Measurements from ENCODE around the gene PHF2.

Gene PHF2

DNA sequence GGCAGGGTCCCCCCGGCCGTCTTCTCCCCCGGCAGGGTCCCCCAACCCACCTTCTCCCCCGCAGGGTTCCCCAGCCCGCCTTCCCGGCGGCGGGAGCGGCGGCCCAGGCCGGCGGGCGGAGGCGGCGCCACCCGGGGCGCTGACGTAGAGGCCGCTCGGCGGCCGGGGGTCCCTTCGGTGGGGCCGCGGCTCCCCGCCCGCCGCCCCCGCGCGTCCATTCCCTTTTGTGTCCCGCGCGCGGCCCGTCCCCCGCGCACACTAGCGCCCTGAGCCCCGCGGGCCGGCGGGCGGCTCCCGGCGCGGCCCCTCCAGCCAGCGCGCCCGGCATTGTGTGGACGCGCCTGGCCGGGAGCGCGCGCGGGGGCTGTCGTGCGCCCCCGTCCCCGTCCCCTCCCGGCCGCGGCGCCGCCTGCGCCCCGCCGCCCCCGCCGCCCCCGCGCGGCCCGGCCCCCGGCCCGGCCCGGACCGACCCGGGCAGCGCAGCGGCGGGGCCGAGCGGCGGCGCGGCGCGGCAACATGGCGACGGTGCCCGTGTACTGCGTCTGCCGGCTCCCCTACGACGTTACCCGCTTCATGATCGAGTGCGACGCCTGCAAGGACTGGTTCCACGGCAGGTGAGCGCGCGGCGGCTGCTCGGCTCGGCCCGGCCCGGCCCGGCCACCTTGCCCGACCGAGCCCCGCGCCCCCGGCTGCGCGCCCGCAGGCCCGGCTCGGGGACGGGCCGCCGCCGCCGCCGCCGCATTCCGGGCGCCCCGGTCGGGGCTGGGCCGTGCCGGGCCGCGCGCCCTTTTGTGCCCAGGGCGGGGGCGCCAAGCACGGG lies at the start of gene PHF2:
TSS of gene PHF2 (plus strand) at position 327 of the 820 bp plus-strand sequence. CDS start at position 517, 190 bp downstream.
- no peak for DNase-seq (ENCODE audit: low spot score)

DNA sequence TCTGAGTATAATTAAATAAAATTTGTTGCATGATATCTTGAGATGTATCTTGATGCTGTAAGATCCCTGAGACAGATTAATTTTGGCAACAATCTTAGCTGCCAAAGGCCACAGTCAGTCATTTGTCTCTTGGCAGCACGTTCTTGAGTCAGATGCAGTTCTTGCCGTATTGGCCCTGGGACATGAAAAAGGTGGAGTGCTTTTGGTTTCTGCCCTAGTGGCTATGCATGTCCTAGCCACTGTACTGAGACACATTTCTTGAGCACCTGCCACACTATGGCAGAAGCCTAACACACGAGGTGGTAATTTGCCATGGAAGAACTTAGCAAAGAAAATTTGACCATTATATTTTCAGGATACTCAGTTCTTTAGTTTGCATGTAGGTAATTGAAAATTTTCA lies 45.0 kb upstream of the PHF2 start:
- no peak for DNase-seq (ENCODE audit: low spot score)

DNA sequence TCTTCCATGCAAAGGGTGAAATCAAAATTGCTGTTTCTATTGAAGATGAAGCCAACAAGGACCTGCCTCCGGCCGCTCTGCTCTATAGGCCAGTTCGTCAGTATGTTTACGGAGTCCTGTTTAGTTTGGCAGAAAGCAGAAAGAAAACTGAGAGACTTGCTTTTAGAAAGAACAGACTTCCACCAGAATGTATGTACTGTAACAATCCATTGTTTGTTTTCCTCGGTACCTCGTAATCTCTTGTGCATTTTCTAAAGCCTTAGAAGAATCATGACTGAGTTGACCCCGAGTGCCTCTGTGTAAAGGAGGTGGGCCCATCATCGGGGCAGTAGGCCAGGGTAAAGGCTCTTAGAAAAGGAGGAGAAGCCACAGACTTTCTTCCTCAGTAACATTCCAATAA lies 44.2 kb upstream of the PHF2 start:
- no peak for DNase-seq (ENCODE audit: low spot score)

DNA sequence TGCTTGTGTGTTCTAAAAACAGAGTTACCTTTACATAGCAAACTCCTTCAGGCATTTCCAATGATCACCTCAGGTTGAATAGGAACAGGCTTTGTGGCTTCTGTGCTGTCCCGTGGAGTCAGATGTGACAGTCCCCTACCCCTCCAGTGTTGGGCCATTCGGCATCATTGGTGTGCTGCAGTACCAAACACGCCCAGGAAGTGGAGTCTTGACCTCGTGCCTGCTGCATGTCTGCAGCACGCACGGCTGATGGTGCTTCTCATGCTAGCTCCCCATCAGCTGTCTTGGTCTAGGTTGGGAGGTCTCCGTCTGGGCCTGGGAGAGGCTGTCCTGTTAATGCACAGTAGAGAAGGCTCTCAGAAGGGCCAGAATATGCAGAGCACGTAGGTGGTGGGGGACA lies 42.5 kb upstream of the PHF2 start:
- no peak for DNase-seq (ENCODE audit: low spot score)

DNA sequence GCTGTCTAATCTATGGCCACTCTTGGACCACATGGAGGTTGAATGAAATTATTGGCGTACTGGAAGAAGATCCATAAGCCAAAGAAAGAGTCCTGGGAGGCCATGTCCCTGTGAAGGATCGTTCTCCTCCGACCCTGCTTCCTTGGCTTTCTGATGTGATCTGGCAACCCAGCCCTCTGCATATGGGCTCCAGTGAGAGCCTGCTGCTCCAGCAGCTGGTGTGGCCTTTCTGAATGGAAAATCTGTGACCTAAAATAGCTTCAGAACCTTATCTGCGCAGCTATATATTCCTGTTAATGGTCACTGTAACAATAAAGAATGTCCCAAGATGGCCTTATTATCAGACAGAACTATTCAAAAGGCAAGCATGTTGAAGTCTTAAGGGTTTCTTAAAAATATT lies 40.2 kb upstream of the PHF2 start:
- no peak for DNase-seq (ENCODE audit: low spot score)

DNA sequence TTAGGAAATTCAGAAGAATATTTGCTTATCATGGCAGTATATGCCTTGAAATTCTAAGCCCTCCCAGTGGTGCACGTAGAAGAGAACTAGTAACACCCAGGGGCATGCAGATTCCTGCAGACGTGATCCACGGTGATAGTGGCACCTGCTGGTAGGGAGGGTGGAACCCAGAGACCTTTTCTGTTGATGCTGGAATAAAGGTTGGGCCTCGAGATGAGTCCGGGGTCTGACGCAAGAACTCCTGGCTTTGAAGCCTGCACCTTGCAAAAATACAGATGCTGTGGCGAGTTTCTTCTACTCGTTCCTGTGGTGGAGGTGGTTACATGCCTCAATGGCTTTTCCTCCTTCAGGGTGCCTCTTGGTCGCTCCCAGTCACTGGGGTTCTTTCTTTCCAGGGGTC lies 39.5 kb upstream of the PHF2 start:
- no peak for DNase-seq (ENCODE audit: low spot score)

DNA sequence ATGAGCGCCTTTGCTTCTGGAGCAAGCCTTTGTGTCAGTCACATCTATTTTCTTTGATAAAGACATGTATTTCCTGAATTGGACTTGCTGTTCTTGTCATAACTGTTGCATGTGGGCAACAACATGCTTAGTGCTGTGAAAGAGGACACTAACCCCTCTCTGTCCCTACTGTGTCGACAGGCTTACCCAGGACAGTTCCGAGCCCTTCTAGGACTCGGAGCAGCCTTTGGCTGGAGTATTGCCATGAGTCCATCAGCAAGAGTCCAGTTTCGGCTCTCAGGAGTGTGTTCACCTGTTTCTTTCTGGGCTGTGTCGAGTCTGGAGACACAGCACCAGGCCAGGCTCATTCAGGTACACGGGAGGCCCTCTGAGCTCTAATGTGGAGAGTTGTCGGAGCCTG lies 36.1 kb upstream of the PHF2 start:
- DNase-seq (ENCODE audit: low spot score): no peak

DNA sequence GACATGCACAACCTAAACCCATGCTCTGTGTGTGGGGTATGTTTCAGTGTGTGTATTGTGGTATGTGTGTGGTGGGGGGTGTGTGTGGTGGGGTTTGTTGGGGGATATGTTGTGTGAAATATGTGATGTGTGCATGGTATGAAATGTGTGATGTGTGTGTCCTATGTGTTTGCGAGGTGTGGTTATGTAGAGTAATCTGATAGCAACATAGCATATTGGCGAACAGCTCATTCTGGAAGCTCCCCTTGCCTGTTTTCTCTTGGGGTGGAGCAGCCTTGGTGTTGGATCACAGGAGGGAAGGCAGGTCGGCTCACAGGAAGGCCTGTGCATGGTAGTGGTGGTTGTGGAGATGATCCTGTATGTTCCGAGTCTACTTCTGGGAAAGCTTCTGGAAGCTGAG lies 35.4 kb upstream of the PHF2 start:
- DNase-seq (ENCODE audit: low spot score): no peak

DNA sequence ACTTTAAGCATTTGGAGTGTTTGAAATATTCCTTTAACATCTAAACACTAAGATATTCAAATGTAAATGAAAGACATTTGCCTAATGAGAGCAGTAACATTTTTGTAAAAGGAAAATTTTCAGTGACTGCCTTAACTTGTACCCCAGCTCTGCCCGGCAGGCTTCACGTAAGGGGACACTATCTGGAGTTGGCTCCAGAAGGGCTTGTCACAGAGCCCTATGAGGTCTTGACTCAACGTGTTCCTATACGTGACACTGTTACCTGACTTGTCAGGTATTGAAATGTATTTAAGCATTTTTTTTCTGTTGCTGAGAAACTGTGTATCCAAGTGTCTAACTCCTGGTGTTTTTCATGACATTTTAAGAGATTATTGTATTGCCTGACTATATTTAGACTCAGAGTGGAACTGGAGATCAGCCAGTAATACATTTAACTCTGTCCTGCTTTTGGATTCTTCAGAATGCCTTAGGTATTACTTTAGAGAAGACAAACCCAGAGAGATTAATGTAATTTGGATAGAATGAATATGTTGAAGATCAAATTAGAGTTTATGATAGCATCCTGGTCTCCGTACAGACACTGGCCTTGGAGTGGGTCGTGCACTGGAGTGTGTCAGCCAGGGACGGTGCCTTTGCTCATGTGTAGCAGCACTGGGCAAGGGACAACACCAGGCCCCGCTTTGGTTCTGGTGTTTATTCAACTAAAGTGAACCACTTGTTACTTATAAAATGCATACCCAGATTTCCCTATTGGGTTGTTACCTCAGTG lies 34.6 kb upstream of the PHF2 start:
- no peak for DNase-seq (ENCODE audit: low spot score)

DNA sequence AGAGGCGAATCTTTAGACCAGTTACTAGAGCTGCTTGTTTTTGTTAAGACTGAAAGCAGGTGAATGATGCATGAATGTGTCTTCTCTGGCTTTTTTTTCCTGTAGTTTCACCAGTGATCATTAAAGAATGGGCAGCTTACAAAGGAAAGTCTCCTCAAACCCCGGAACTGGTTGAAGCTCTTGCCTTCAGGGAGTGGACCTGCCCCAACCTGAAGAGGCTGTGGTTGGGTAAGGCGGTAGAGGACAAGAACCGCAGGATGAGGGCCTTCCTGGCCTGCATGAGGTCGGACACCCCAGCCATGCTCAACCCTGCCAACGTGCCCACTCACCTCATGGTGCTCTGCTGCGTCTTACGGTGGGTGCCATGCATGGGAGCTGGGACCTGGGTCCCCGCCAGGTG lies 33.3 kb upstream of the PHF2 start:
- no peak for DNase-seq (ENCODE audit: low spot score)

DNA sequence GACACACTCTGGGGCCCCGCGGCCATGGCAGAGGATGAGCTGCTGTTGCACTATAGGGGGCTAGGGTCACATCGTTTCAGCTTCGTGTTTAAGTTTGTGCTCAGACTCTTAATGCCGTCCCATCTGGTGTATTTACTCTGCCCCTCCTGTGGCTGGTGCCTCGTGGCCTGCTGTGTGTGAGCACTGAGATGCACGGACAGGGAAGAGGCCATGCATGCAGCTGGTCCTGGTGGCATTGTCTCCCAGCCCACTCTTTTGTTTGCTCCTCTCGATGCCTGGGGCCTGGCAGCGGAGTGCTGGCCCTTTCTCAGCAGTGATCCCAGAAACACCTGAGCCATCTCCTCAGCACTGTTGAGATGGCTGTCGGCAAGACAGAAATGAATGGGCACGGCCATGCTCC lies 30.0 kb upstream of the PHF2 start:
- no peak for DNase-seq (ENCODE audit: low spot score)

DNA sequence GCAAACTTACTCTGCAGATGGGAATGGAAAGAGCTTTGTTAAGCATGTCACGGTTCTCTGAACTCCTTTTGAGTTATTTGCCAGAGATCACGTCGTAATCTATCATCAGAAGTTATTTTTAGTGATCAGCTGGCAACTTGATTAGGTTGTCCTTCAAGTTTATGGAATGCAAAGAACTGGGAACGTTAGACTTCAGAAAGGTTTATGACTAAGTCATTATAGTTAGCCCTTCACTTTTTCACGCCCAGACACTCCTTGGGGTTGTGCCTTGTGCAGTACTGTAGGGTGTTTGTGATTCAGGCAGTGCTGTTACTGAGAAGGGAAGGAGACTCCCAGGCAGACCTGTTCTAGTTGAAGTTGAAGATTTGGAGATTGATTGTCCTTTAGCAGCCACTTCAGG lies 26.8 kb upstream of the PHF2 start:
- no peak for DNase-seq (ENCODE audit: low spot score)

DNA sequence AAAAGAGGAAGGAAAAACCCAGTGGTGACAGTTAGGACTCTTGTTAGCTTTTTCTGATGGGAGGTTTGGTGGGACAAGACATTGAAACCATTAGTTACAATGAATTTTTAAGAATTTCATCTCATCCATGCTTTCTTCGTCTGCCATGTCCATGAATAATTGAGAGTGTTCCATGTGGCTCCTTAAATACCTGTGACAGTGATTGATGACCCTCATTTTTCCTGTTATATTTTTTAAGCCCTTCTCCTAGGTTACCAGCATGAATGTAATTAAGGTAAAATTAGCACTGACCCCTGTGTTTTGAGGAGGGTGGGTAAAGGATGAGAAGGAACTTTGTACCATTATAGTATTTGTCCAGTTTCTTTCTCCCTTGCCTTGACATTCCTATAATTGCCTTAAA lies 23.5 kb upstream of the PHF2 start:
- no peak for DNase-seq (ENCODE audit: low spot score)

DNA sequence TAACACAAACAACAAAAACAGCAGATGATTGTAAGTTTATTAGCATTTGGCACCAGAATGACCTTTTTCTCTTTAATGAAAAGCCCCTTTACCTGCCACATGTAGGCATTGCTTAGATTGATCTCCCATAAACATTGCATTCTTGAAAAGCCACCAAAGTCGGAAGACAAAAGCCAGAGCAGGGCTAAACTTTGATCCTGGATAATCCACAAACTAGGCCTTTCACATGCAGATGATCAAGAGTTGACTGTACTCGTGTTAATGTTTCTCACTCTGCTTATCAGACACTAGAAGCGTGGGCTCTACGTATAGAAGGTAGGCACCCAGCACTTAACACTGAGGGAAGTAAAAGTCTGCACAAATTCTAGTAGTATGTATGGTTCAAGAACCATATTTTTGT lies 21.0 kb upstream of the PHF2 start:
- DNase-seq (ENCODE audit: low spot score): no peak

DNA sequence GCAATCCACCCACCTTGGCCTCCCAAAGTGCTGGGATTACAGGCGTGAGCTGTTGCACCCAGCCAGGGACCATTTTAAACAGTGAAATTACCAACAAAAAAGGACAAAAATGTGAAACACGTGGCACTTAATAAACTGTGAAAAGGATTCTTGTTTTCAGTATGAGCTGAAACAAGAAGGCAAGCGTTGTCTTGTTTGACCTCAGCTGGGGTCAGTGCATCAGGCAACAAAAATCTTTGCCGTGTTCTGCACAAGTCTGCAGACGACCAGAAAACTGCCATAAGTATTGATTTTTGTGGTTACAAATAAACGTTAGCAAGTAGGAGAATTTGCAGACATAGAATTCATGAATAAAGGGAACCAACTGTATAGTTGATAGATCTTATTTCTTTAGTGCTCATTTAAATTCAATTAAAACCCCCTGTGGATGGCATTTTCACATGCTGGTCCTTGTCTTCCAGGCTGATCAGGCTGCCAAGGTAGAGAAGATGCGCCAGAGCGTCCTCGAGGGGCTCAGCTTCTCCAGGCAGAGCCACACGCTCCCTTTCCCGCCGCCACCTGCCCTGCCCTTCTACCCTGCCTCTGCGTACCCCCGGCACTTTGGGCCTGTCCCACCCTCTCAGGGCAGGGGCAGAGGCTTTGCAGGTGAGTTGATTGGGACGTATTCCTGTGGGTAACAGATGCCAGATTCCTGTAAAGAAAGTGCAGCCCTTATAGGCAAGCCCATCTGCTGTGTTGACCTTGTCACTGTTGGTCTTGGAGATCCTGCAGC lies 18.8 kb upstream of the PHF2 start:
- DNase-seq (ENCODE audit: low spot score): peak; percentile 63

DNA sequence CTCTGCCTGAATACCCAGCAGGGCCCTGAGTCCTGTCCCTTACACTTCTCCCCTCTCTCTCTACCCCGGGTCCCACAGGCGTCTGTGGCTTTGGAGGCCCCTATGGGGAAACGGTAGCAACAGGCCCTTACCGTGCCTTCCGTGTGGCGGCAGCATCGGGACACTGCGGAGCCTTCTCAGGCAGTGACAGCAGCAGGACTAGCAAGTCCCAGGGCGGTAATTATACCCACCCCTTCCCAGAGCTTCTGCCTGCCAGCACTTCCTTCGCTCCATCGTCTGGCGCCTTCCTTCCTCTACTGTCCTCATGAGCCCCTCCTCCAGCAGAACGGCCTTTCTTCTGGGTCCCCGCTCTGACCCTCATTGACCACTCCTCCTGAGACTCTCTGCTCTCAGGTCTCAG lies 17.9 kb upstream of the PHF2 start:
- DNase-seq (ENCODE audit: low spot score): no peak

DNA sequence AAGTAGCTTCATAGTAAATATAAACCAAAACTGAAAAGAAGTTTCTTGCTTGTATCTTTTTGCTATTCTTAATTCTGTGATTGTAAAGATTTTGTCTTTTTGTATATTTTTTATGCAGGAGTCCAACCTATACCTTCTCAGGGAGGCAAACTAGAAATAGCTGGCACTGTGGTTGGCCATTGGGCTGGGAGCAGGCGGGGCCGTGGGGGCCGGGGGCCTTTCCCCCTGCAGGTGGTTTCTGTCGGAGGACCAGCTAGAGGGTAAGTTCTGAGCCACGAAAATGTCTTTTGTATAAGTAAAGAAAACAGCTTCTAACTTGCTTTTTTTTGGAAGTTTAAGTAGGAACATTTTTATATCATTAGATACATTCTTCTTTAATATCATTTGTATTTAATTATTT lies 15.4 kb upstream of the PHF2 start:
- DNase-seq (ENCODE audit: low spot score): no peak

DNA sequence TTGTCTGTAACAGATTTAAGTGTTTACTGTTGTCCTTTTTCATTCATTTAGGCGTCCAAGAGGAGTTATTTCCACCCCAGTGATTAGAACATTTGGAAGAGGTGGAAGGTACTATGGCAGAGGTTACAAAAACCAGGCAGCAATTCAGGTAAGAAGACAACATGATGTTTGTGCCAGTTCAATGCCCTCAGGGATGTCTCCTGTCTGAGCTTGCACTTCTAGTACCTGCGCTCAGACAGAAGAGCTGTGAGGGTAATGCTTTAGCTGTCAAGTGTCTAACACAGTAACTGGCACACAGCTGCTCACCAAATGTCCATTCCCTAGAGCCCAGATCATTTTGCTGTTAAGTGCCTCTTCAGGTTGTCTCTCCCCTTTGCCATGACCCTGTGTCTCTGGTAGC lies 14.2 kb upstream of the PHF2 start:
- no peak for DNase-seq (ENCODE audit: low spot score)

DNA sequence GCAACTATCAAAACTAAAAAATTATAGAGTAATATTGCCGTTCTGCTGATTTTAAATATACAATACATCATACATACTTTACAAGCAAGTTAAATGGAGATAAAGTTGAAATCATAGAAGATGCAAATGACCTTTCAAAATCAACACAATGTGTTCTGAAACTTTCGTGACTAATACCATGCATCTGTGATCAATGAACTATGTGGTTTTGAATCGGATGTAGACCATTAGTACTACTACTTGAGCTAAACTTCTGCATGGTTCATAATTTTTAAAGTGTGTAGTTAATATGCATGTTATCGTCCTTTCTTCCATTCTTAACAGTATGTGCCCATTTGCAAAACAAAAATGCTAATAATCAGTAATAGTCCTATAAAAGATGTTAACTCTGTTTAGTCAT lies 11.3 kb upstream of the PHF2 start:
- DNase-seq (ENCODE audit: low spot score): no peak

DNA sequence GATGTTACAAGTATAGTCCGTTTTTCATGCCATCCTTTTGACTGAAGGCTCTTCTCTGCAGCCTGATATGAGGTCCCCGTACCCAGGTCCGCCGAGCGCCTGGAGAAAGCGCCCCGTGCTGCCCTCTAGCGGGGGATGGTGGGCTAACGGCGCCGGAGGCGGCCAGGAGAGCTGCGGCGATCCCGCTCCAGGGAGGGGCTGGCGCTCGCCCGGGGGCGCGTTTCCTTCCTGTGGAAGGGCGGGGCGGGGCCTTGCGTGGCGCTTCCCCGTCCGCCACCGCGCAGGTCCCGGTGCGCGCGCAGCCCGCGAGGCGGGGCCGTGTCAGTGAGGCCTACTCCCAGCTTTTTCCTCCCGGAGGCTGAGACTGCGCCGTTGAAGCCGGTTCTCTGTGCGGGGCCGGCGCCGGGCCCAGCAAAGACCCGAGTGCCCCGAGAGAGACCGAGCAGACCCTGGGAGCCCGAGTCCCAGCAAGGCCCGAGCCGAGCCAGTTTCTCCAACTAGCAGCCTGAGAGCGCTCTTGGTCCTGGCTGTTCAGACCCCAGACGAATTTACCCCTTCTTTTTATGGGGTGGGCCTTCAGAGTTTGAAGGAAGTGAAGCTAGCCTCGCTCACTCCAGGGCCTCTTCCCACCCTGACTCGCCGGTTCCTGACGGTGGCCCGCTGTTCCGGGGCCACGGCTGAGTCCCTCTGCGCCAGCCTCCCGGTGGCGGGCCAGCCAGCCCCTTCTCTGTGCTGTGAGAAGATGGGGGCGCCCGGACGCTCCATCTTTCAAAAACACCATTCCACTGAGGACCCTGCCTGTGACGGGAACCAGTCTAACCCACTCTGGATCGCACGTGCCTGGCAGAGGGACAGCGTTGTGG lies 9.7 kb upstream of the PHF2 start:
- DNase-seq (ENCODE audit: low spot score): peak; percentile 95

DNA sequence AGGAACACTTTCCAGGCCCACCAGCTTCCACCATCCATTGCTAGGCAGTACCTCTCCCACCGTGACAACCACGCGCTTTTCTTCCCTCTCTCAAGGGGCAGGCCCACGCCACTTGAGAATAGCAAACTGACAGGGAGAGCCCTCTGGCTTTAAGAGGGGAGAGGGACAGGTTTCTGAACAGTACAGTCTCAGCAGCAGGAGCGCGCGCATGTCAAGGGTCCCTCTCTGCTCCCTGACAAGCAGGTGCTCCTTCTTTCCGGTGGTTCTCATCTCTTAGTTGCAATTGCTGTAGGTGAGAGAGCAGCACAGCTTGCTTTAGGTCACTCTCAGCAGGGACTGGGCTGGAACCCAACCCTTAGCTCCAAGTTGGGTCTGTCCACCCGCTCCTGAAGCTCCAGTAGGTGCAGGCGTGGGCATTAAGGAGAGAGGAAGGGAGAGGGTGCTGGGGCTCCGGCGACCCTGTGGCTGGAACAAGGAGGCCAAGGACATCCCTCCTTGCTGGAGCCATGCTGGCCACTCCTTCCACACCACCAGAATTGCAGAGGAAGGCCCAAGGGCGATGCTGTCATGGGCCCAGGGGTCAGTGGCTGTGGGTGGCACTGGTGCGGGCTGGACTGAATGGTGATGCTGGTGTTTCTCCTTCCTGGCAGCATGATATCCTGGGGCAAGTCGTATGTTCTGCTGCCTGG lies 9.0 kb upstream of the PHF2 start:
- DNase-seq (ENCODE audit: low spot score): no peak
